GM19328 (cell line): Measurements from ENCODE around the gene LOXL3.

Experiments
- ATAC-seq: cut with Tn5 transposase; IDR thresholded peaks from one replicate; pipeline ENCODE4 v1.9.1; 2021; ENCODE audit warnings: mild to moderate bottlenecking, moderate library complexity; ENCODE audit not compliant: unreplicated experiment

The LOXL3 gene

GRCh38 chr2:74552914-74553811 is 579 bp downstream of the LOXL3 start:
- ATAC-seq = no peak

DNA sequence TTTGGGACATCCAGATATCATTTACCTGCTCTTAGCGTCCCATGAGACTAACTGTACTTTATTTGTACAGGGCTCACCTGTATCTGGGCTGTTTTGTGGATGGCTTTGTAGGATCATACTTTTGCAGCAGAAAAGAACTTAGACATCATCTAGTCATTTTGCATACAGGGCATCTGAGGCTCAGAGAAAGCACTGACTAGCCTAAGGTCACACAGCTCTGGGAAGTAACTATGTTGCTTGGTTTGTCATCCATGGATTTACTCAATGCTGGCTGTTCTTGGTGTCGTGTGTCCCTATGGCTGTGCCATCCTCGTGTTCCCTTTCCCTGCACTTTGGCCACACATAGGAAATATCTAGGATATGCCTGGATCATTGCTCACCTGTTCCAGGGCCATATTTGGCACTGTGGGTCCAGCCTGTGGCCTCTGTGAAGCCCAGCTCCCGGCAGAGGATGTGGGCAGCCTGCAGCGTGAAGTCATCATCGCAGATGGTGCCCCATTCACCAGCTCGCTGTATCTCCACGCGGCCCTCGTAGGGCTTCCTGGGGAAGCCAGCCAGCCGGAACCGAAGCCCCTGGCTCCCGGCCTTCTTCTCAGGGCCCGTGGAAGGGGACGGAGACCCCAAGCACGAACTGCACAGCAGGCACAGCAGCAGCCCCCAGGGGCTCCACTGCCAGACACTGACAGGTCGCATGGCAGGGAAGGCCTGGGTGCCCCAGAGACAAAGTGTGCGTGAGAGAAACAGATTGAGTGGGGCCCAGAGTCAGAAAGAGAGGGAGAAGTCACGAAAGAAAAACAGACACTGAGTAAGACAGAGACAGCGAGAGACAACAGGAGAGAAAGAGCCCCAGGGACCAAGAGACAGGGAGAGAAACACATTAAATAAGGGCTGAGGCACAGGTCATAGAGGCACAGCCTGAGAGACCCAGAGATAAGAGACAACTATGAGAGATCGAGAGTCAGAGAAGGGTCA is 1.5 kb downstream of the LOXL3 start:
- no peak for ATAC-seq

- no peak for ATAC-seq
Measured at GRCh38 chr2:74551530-74551929, 2.2 kb downstream of the LOXL3 start.

DNA sequence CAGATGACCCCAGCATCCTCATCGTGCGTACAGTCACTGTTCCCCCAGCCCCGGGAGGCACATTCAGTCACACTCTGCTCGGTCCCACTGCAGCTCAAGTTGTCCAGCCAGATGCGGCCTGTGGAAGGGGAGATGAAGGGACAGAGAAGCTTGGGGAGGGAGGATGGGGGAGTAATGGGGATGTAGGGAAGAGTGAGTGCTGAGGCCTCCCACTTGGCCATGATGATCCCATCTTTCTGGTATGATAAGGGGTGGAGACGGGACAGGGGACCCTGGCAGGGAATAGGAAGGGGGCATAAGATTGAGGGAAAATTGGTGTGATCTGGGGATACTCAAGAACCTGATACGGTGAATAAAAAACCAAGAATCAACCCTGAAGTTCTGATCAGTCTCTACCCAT is 3.5 kb downstream of the LOXL3 start:
- no peak for ATAC-seq

DNA sequence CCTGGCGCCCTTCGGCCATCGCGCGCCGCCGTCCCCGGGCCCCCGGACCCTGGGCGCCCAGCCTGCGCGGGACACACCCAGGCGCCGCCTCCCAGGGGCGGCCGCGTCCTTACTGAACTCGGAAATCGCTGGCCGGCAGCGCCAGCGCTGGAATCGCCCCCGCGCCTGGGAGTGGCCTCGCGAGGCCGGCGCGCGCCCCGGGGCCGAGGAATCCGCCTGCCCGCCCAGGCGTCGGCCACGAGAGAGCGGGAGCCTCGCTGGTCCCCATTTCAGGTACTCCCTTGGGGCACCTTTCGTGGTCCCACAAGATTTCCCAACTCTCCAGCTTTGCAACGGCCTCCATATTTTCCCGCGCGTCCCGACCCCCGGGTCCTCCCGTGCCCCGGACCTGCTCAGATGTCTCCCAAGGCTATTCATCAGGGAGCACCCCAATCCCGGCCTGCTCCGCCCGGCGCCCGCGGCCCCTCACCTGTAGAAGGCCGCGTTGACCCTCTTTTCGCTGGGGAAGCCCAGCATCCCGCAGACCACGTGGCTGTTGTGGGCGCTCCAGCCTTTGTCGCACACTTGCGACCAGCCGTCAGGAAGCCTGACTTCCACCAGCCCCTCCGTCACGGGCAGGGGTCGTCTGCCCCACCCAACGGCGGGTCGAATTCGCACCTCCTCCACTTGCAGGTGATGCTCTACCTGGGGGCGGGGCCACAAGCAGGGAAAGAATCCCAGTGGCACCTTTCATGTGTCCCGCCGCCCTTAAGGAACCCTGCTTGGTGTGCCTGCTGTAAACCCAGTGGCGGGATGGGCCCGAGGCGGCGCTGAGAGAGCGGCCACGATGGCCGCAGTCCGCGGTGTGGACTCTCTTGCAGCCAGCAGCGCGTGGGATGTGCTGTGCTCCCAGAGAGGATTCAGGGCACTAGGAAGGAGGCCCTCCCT is 4.6 kb downstream of the LOXL3 start:
- ATAC-seq = no peak

DNA sequence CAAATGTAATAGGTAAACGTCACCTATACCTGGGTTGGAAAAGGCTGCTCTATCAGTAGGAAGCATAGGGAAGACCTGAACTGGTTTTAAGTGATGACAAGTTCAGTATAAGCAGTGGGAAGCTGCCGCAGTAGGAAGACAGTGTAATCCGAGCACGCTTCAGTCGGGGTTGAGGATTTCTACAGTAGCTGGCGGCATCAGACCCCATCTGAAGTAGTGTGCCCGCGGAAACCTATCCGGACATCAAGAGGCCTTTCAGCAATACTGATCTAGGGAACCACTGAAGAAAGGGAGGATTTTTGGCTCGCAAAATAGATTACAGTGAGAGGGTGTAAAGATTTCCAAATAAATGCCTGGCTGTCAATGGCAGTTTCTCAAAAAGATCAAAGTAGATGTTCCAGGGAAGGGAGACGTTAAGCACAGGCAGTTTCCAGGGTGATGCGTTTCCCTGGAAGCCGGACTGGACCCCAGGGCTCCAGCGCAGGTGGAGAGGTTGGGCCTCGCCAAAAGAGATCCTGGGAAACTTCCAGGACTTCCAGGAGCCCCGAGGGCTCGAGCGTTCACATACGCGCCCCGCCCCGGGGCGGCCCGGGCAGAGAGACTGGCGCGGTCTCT is 5.3 kb downstream of the LOXL3 start:
- ATAC-seq = no peak

DNA sequence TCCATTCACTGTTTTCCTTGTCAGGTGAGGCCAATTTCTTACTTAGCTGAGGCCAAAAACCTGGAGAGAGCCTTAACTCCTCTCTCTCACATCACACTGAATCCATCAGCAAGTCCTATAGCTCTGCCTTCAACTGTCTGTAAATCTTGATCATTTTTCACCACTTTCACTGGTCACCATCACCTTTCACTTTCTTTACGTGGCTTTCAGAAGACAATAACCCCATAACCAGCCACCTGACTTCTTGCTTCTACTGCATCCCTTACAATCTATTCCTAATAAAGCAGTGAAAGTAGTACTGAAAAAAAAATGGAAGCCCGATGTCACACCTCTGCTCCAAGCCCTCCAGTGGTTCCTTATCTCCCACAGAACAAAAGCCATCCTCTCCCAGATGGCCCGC is 7.7 kb downstream of the LOXL3 start:
- no peak for ATAC-seq

DNA sequence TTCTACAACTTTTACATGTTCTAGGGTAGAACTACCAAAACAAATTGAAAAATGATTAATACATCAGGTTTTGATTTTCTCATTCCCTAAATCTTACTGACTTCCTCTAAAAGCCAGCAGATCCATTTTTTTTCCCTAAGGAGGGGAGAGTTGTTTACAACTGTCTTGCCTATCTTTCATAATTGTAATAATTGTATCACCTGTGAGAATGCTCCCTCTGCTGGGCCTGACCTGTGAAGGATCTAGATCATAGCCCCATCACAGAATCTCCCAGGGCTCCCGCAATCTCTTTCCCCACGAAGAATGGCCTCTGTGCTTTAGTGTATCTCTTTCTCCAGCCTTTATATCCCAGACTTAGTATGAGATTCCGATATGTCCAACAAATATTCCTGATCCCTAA is 9.1 kb downstream of the LOXL3 start:
- ATAC-seq = no peak

GRCh38 chr2:74542978-74543377 is 10.8 kb downstream of the LOXL3 start:
- no peak for ATAC-seq

GRCh38 chr2:74540291-74540690 is 13.5 kb downstream of the LOXL3 start:
- ATAC-seq = no peak

GRCh38 chr2:74538881-74539339 is 14.8 kb downstream of the LOXL3 start:
- ATAC-seq = no peak

DNA sequence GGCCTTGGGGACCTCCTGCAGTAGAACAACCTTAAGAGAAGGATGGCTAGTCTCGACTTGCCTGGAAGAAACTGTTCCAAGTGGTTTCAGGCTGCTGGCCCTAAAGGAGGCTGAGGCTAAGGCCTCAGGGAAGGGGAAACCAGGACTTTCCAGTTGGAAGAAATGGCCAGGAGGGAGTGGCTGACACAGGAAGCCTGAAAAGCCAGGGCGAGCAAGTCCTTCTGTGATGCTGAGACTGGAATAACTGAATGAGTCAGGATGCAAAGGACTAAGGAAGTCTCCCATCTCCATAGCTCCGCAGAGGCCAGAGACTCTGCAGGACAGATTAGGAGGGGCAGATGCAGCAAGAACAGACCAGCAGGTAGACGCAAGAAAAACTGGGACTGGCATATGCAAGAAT is 16.6 kb downstream of the LOXL3 start:
- no peak for ATAC-seq

DNA sequence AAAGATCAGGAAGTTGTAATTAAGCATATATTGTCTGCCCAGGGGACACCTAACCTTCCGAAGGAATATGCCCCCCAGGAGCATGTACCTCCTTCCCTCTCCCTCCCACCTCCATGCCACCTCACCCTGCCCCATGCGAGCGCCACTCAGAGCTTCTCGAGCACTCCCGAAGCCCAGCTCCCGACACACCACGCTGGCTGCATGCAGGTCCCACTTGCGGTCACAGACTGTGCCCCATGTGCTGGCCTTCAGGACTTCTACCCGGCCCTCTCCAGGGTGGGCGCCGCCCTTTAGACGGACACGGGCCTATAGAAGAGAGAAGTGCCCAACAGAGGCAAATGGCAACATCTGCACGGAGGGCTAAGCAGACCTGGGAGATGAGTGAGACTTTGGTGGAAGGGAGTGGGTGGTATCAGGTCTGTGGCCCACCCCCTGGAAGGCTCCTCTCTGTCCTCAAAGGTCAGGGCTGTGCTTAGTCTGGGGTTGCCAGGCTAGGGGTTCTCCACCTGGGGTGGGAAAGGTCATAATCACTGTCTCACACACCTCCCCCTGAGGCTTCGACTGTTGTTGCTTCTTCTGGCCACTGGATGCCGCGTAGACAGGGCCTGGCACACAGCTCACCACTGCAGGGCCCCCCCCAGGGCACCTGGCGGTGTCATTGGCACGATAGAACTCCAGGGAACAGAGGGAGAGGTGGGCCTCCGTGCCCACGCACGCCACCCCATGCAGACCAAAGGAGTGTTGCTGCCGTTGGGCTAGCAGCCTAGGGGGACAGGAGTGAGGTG is 17.4 kb downstream of the LOXL3 start:
- ATAC-seq = no peak

DNA sequence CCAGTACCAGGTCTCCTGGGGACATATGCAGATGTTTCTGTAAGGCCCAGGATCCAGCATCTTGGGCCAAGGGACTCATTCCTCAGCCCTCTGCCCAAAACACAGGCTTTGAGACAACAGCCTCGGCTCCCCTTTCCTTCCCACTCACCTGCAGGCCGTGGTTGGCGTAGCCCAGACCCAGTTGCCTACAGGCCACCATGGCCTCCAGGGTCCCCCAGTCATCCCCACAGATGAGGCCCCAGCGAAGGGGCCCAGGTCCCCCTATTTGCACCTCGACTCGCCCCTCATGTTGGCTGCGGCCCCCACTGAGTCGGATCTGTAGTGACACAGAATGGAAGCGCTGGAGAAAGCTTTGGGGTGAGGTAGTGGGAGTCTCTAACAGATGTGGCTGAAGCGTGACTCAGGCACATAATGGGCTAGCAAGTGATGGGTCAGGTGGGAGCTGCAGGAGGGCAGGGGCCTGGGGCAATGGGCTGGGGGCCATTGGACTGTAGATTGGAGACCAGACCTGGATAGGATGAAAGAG is 18.2 kb downstream of the LOXL3 start:
- no peak for ATAC-seq

GRCh38 chr2:74534411-74534810 is 19.3 kb downstream of the LOXL3 start:
- no peak for ATAC-seq

DNA sequence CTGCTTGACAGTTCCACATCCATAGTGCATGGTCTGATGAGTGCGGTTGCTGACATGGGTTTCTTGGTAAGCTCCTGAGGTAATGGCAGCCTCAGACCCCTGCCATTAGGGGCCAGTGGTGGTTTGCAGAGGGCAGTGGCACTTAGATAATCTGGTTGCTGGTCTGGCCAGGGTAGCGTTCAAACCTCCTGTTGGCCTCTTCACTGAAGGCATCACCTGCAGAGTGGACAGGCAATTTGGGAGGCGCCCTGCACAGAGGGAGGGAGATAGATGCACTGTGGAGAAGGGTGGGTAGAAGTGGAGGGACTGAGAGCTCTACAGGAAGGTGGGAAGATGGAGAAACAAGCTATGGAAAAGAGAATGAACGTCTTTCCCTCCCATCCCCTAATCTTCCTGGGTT is 20.3 kb downstream of the LOXL3 start:
- ATAC-seq = no peak

DNA sequence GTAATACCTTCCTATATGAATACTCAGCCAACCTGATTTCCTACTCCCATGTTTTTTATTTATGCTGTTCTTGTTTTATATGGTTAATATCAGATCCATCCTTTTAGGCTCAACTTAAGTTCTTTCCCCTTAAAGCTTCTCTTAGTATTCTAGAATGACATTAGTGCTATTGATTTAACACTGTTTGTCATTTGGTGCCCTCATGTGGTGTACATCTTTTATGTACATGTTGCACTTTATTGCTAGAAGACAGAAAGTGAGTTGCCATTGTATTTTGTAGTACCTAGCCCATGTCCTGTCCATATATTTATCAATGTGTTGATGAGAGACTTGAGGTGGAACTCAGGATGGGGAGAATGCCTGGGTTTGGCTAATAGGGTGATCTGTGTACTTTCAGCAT is 21.5 kb downstream of the LOXL3 start:
- no peak for ATAC-seq

- no peak for ATAC-seq
Measured at GRCh38 chr2:74531666-74532065, 22.1 kb downstream of the LOXL3 start.
